GM12875 (cell line): ENCODE data around the gene PROK1.
A peak's percentile ranks its signal among the peaks of the same experiment; 100 is the strongest.

Experiments used
- H3K4me3 ChIP-seq: one replicate; pipeline ENCODE4 v1.5.1; 2011; ENCODE audit warnings: low read depth, low read length, control low read depth
- TF ChIP-seq, protein P1 (sequence below): IDR thresholded peaks from 2 replicates; pipeline ENCODE4 v1.5.1; 2011; ENCODE audit warnings: low read depth, mild to moderate bottlenecking, control low read depth, inconsistent platforms, low read length, moderate library complexity, borderline replicate concordance; ENCODE audit not compliant: insufficient read depth

PROK1 gene

DNA sequence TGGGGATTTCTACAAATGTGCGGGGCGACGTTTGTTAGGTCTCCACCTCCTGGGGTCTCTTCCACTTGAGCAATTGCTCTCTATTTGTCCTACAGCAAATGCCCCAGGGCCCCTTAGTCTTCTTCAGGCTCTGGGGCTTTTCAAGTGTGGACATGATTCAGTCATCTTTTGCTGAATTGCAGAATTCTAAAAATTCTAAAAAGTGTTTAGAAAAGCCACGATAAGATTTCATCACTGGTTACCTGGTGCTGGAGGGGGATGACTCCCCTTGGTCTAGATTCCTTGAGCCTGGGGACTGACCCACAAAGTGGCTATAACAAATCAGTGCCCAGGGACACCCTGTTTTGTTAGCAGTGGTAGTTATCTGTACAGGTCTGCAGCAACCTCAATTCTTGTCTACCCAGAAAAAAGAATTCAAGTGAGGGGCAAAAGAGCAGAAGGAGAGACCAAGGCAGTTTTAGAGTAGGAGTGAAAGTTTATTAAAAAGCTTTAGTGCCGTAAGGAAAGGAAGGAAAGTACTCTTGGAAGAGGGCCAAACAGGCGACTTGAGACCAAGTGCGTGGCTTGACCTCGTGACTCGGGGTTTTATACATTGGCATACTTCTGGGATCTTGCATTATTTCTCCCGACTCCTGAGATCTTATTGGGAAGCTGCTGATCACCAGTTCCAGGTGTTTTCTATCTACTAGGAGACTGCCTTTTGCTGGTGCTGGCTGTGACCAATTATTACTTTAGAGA lies 25.2 kb downstream of the PROK1 start:
- TF ChIP-seq, protein P1, sequence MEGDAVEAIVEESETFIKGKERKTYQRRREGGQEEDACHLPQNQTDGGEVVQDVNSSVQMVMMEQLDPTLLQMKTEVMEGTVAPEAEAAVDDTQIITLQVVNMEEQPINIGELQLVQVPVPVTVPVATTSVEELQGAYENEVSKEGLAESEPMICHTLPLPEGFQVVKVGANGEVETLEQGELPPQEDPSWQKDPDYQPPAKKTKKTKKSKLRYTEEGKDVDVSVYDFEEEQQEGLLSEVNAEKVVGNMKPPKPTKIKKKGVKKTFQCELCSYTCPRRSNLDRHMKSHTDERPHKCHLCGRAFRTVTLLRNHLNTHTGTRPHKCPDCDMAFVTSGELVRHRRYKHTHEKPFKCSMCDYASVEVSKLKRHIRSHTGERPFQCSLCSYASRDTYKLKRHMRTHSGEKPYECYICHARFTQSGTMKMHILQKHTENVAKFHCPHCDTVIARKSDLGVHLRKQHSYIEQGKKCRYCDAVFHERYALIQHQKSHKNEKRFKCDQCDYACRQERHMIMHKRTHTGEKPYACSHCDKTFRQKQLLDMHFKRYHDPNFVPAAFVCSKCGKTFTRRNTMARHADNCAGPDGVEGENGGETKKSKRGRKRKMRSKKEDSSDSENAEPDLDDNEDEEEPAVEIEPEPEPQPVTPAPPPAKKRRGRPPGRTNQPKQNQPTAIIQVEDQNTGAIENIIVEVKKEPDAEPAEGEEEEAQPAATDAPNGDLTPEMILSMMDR = no peak
- no peak overlapping the region for H3K4me3 ChIP-seq

DNA sequence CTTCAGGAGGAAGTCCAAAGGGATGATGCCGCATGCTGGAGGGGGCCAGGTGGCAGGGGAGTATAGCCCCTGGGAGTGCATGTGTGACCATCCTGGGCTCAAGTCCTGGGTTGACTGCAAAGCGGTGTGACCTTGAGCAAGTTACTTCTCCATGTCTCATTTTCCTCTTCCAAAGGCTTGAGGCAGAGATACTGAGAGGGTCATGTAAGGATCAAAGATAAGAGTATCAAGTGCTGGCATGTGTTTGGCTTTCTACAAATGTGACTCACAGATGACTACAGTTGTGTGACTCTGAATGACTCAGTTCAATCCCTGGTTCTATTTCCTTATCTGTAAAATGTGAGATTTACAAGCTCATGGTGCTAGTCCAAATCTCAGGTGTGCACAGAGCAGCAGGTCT lies 26.1 kb downstream of the PROK1 start:
- no peak overlapping the region for H3K4me3 ChIP-seq
- TF ChIP-seq, protein P1 = no peak

DNA sequence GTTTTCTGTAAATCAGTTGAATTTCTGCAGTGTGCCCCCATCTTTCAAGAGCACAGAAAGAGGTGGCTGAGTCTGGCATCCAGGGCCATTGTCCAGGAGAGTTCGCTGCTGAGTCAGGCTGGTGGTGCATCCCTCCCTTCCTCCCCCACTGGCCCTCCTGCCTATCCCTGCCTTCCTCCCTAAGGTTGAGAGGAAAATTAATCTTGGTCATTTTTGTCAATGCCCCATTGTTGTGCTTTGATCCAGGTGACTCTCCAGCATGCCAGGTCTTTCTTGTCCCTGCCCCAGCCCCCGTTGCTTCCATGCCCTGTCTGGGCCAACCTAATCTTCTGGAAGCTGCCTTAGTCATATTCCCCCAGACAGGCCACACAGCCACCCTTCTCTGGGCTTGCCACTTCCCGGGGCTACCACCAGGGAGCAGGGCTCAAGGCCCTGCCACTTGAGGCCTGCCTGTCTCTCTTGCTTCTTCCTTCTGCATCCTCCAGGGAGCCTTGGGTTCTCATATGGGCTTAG lies 26.6 kb downstream of the PROK1 start:
- TF ChIP-seq, protein P1 = peak; percentile 43; the same call in 1 of the 2 replicates
- no peak overlapping the region for H3K4me3 ChIP-seq

DNA sequence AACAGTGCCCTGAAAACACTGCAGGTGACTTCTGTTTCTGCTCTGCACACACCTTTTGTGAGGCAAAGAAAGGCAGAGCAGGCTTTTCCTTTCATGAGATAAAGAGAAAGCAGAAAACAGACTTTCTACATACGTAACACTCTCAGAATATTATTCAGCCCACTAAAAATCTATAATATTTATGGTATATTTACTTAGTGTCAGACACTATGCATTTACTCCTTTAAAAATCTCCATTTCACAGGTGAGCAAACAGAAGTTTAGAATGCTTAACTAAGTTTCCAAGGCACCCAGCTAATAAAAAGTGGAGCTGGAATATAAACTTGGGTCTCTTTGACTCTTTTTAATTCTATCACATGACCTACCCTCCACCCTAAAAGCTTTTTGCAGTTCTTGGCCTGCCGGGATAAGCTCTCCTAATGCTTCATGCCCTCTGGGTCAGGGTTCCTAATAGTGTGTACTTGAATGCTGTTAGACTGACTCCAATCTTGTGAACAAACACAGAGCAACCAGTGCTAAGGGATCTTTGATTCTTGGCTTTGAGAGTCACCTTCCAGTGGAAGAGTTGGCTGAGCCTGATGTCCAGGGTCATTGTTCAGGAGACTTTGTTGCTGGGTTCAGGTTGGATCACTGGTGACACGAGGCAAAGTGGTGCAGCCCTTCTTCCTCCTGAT lies 27.2 kb downstream of the PROK1 start:
- TF ChIP-seq, protein P1 = no peak
- H3K4me3 ChIP-seq = no peak overlapping the region

DNA sequence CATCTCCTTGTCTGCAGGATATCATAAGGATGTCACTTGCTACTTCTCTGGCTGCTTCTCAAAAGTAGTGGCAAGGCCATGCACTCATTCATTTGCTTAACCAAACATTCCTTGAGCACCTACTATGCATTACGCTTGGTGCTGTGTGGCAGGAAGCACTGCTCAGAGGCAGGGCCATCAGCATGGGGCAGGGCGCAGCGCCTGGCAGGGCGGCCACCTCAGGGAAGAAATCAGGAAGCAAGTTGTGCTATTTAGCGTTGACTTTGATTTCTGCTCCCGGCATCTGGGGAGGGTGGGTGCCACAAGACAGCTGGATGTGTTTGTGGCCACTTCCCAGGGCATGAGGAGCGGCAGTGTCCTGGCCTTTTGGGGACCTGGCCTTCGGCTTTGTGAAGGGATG lies 27.9 kb downstream of the PROK1 start:
- TF ChIP-seq, protein P1 = no peak
- no peak overlapping the region for H3K4me3 ChIP-seq

DNA sequence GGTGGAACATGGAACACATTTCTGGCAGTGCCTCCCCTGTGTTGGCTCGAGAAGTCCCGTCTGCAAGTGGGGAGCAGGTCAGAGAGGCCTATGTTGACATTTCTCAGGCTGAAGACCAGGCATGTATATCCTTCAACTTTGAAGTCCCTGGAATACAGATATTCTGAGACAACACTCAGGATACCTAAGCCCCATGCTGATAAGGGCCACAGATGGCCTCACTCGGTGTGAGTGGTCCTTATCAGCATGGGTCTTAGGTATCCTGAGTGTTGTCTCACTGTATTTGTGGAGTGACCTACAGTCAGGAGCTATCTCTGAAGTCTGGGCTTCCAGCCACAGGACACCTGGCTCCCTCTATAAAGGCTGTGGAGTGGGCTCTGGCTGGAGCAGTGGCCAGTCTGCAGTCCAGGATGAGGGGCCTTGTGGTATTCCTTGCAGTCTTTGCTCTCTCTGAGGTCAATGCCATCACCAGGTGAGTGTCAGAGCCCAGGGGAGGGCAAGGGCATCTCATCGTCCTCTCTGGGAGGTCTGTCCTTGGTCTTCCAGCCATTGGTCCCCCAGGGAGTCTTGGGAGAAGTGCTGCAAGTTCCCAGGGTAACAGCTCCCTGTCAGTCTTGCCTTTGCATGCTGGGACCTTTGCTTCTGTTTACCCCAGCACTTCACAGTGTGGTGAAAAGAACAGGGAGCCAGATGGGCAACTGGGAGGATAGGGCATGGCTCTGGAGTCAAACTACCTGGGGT lies 29.6 kb downstream of the PROK1 start:
- TF ChIP-seq, protein P1 = no peak
- H3K4me3 ChIP-seq = no peak overlapping the region
